ENCODE data around the gene F2R. TPM values are rescaled to one million over a fixed set of nuclear protein-coding genes. Genes with fewer than 3 reads are reported as not detected.

F2R gene
- total and polyA plus RNA-seq, 9 donors: 1.7 to 28.5 (median 4.9) TPM

GRCh38 chr5:76694317-76694716 lies 21.6 kb upstream of the F2R start:
- 48 to 51% (median 50%) methylated on average over 2 of the region's 2 CpGs for WGBS, 3 donors
- Histone ChIP-seq H3K4me3 (no peak overlapping the region), H3K4me1 (ENCODE audit: insufficient read depth) (no peaks in the 10 kb centered on the region), H3K9me3 (no peaks in the 10 kb centered on the region), H3K36me3 (no peaks in the 10 kb centered on the region), H3K27me3 (no peaks in the 10 kb centered on the region), H3K27ac (no peak overlapping the region)
- no peak for TF ChIP-seq EP300 (IDR thresholded peaks at IDR 0.05)
- TF ChIP-seq POLR2A (IDR thresholded peaks at IDR 0.05): no peak
- intact Hi-C loops (cut with DNase I): no loop called here
- DNase-seq: no peak

DNA sequence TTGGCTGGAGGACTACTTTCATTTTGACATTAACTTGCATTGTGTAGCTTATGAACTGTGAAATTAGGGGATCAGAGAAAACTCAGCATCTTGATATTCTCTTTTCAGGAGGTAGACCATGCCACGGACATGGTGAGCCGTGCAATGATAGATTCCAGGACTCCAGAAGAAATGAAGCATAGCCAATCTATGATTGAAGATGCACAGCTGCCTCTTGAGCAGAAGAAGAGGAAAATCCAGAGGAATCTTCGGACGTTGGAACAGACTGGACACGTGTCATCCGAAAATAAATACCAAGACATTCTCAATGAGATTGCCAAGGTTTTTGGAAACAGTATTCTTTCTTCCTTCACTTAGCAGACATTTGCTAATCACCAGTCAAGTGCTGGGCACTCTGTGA lies 20.6 kb upstream of the F2R start:
- Histone ChIP-seq H3K4me3 (no peak overlapping the region), H3K36me3 (no peaks in the 10 kb centered on the region), H3K27ac (no peak overlapping the region), H3K9me3 (no peaks in the 10 kb centered on the region), H3K4me1 (ENCODE audit: insufficient read depth) (no peaks in the 10 kb centered on the region), H3K27me3 (no peaks in the 10 kb centered on the region)
- TF ChIP-seq EP300 (IDR thresholded peaks at IDR 0.05) (no peak), POLR2A (IDR thresholded peaks at IDR 0.05) (no peak)
- TF ChIP-seq, protein P1, sequence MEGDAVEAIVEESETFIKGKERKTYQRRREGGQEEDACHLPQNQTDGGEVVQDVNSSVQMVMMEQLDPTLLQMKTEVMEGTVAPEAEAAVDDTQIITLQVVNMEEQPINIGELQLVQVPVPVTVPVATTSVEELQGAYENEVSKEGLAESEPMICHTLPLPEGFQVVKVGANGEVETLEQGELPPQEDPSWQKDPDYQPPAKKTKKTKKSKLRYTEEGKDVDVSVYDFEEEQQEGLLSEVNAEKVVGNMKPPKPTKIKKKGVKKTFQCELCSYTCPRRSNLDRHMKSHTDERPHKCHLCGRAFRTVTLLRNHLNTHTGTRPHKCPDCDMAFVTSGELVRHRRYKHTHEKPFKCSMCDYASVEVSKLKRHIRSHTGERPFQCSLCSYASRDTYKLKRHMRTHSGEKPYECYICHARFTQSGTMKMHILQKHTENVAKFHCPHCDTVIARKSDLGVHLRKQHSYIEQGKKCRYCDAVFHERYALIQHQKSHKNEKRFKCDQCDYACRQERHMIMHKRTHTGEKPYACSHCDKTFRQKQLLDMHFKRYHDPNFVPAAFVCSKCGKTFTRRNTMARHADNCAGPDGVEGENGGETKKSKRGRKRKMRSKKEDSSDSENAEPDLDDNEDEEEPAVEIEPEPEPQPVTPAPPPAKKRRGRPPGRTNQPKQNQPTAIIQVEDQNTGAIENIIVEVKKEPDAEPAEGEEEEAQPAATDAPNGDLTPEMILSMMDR (IDR thresholded peaks at IDR 0.05): no peak
- intact Hi-C loops (cut with DNase I): no loop called here
- DNase-seq: no peak
- 91 to 98% (median 96%) methylated on average over 6 of the region's 6 CpGs for WGBS, 3 donors

DNA sequence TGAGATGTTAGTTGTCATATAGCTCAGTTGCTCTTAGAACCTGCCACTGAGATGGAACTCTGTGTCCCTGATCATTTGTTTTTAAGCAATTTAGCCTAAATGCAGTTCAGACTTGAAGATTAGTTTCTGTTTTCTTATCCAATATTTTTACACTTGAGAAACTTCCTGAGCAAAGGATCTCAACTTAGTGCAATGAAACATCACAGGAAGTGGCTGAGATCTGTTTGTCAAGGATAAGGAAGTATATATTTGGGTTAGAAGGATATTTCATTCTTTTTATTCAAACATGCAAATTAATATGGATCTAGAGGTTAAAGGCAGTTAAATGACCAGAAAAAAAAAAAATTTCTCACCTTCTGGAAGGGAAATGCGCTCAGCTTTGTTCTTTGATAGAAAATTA lies 19.7 kb upstream of the F2R start:
- DNase-seq: no peak
- Histone ChIP-seq H3K9me3 (peaks cover 0 to 2% of the 10 kb centered on the region in 2 donors), H3K4me3 (no peak overlapping the region), H3K27me3 (no peaks in the 10 kb centered on the region), H3K4me1 (ENCODE audit: insufficient read depth) (no peaks in the 10 kb centered on the region), H3K27ac (no peak overlapping the region), H3K36me3 (no peaks in the 10 kb centered on the region)
- TF ChIP-seq POLR2A (IDR thresholded peaks at IDR 0.05) (no peak), EP300 (IDR thresholded peaks at IDR 0.05) (no peak)
- TF ChIP-seq, protein P1 (IDR thresholded peaks at IDR 0.05): no peak
- WGBS, 3 donors: 92 to 97% (median 95%) methylated on average over 1 of the region's 1 CpG
- intact Hi-C loops (cut with DNase I): no loop called here

- TF ChIP-seq, protein P1 (IDR thresholded peaks at IDR 0.05): no peak
- TF ChIP-seq POLR2A (IDR thresholded peaks at IDR 0.05) (no peak), EP300 (IDR thresholded peaks at IDR 0.05) (no peak)
- peaks cover 0 to 2% of the 10 kb centered on the region in 2 donors for H3K9me3 ChIP-seq
- no peaks in the 10 kb centered on the region for H3K4me1 ChIP-seq (ENCODE audit: insufficient read depth)
- DNase-seq: no peak
- no peak overlapping the region for H3K4me3 ChIP-seq
- no peaks in the 10 kb centered on the region for H3K36me3 ChIP-seq
- intact Hi-C loops (cut with DNase I): no loop called here
- WGBS, 3 donors: 94 to 97% (median 96%) methylated on average over 5 of the region's 5 CpGs
- H3K27me3 ChIP-seq: no peaks in the 10 kb centered on the region
- no peak overlapping the region for H3K27ac ChIP-seq
These were observed 18.3 kb upstream of the F2R start for GRCh38 chr5:76697670-76698069.

DNA sequence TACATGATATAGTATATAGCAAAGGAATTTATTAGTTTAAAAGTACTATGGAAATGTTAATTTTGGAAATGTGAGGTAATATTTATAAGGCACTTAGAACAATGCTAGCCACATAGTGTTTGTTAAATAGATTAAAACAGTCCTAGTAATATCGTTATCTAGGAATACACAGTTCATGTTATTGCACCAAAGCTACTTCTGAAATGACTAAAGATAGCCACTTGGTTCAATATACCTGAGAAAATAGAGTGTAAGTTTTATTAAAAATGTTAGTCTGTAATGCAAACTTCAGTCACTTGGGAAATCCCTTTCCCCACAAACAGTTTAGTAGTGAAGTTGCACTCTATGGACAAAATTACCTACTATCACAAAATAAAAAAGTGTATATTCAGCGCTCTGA lies 15.4 kb upstream of the F2R start:
- peaks cover 0 to 2% of the 10 kb centered on the region in 2 donors for H3K9me3 ChIP-seq
- H3K4me1 ChIP-seq (ENCODE audit: insufficient read depth): no peaks in the 10 kb centered on the region
- H3K36me3 ChIP-seq: no peaks in the 10 kb centered on the region
- intact Hi-C loops (cut with DNase I): no loop called here
- TF ChIP-seq EP300 (IDR thresholded peaks at IDR 0.05): no peak
- TF ChIP-seq, protein P1 (IDR thresholded peaks at IDR 0.05): no peak
- no peak for TF ChIP-seq POLR2A (IDR thresholded peaks at IDR 0.05)
- H3K27ac ChIP-seq: no peak overlapping the region
- no peak for DNase-seq
- no peak overlapping the region for H3K4me3 ChIP-seq
- H3K27me3 ChIP-seq: no peaks in the 10 kb centered on the region
- WGBS, 3 donors: 93 to 97% (median 96%) methylated on average over 2 of the region's 2 CpGs
